NCI-H1930 (cell line): ENCODE measurements around the gene DKK1.
"Not testable (repeated sequence)": the region's sequence is repeated elsewhere in the genome, so short reads cannot be mapped to it uniquely, and the experiment has no call there.

Source experiments
- DNase-seq, 2 experiments: peaks; one replicate each; lab custom pipeline; 2025; lab: John Stamatoyannopoulos, UW

Gene DKK1

DNA sequence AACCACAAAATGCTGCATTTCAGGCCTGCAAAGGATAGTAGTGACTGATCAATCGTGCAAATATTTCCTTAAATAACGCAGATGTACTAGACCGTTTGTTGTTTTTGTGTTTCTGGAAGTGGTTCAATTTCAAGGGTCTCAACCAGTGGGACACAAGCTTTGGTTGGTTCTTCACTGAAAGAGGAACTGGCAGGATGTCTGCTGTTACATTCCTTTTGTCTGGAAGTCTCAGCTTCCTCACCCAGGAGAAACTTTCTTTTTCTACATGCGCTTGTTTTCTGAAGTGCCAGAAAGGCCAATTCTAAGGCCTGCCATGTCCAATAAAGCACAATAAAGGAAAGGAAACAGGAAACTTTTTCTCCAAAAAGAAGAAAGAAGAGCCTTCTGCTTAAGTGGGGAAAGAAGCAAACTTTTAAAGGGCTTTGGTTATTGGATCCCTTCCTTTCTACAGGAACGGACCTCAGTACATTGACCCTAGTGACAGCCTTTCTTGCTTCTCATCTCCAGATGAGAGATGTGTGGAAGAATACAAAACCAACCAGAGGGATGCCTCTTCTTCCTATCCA is 4.1 kb downstream of the DKK1 start:
- no peak for DNase-seq

DNA sequence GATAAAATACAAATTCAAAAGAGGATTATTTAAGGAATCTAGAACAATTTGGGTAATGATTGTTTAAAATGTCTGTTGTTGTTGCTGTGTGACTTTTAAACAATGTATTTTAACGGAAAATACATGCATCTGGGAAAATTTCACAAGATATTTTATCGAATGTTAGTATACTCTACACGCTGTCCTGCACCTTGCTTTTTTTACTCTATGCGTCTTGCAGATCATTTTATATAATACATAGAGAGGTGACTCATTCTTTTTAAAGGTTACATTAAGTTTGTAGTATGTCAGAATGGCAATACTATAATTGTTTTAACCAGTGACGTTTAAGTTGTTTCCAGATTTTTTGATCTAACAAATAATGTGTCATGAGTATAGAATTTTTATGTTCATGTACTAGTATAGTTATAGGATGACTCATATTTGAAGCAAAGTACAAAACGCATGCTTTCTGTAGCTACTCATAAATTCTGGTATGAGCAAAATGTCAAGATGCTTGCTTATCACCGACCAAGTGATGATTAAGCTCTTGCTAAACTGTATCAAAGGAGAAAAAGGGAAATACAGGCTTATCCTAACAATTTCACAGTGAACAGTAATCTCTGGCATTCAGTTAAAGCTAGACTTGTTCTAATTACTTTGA is 4.9 kb downstream of the DKK1 start:
- no peak for DNase-seq

DNA sequence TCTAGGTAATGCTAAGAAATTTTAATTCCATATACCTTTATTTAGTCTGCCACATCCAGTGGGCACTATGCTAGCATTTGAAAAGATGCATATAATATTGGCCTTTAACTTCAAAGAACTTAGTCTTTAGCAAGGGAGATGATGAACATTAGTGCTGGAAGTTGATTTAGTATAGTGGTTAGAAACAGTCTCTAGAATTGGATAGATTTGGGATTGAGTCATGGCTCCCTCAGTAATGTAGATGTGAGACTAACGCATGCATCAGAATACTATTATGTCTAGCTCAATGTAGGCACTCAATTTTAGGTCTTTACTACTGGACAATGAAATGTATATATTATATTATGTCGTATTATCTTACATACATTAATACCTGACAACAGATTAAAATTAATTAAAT is 5.8 kb downstream of the DKK1 start:
- DNase-seq, result no peak

DNA sequence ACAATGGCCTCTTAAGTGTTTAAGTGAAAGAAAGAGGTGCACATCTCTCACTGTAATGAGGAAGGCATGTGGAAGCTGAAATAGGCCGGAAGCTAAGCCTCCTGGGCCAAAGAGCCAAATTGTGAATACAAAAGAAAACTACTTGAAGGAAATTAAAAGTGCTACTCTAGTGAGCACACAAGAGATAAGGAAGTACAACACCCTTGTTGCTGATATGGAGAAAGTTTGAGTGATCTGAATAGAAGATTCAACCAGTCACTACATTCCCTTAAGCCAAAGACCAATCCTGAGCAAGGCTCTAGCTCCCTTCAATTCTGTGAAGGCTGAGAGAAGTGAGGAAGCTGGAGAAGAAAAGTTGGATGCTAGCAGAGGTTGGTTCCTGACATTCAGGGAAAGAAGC is 8.2 kb downstream of the DKK1 start:
- DNase-seq, result no peak

GRCh38 chr10:52322936-52323335 is 8.9 kb downstream of the DKK1 start:
- DNase-seq, result no peak

- no peak for DNase-seq
Measured at GRCh38 chr10:52326382-52326781, 12.3 kb downstream of the DKK1 start.

- no peak for DNase-seq
Measured at GRCh38 chr10:52331638-52332364, 17.7 kb downstream of the DKK1 start.

DNA sequence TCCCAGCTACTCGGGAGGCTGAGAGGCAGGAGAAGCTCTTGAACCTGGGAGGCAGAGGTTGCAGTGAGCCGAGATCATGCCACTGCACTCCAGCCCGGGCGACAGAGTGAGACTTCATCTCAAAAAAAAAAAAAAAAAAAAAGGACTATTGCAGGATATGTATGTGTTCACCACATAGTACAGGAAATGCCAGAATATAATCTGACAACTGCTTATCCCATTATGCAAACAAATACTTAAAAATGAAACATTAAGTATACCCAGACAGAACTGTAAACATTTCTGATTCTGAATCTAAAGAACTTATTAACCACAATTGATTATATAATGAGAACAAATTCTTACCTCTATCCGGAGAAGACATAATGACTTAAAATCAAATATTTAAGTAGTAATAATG is 18.7 kb downstream of the DKK1 start:
- no peak for DNase-seq

DNA sequence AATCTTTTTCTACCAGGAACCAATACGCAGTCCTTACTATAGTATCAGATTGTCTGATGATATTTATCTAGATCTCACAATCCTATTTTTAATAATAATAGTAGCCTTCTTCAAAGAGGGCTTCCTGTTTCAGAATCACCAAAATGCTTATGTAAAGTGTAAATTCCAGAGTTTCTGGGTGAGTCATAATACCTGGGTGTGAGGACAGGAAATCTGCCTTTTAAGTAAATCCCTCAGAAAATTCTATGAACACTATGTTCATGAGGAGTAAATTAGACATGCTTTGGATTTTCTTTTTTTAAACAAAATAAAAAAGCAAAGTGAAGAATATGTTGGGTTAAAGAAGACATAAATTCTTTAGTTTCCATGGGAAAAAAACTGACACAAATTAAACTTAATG is 20.5 kb downstream of the DKK1 start:
- no peak for DNase-seq

DNA sequence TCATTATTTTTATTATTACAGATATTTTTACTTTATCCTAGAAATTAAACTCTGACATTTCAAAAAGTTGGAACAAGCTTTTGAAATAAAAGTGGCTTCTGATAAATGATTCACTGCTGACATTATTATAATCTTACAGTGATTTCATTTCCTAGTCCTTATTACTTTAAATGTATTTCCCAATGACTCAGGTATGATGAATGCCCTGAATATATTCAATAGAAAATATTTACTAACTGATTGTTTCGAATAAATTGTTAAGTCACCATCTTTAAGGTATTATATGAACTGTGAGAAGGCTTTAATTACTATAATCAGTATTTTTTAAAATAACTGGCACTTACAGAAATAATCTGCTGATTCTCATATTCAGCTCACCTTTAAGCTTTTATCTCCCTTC is 21.6 kb downstream of the DKK1 start:
- DNase-seq, result no peak

DNA sequence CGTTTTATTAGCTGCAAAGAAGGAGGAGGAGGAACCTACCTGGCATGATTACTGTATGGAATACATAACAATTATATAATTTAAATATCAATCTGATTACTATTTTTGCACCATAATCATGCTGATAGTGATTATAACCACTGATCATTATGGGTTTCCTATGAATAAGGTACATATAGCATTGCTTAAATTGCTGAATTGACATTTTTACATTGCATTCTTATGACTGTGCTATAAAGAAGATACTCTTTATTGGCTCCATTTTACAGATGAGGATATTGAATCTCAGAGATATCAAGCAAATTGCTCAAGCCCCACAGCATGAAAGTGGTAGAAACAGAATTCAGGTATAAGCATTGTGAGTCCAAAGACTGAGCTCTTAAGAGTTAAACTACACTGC is 23.1 kb downstream of the DKK1 start:
- DNase-seq, result no peak

- no peak for DNase-seq
Measured at GRCh38 chr10:52343439-52343838, 29.4 kb downstream of the DKK1 start.

GRCh38 chr10:52346394-52347326 is 32.6 kb downstream of the DKK1 start:
- no peak for DNase-seq

- no peak for DNase-seq
Measured at GRCh38 chr10:52347327-52347667, 33.2 kb downstream of the DKK1 start.

GRCh38 chr10:52348037-52348564 is 34.0 kb downstream of the DKK1 start:
- no peak for DNase-seq

DNA sequence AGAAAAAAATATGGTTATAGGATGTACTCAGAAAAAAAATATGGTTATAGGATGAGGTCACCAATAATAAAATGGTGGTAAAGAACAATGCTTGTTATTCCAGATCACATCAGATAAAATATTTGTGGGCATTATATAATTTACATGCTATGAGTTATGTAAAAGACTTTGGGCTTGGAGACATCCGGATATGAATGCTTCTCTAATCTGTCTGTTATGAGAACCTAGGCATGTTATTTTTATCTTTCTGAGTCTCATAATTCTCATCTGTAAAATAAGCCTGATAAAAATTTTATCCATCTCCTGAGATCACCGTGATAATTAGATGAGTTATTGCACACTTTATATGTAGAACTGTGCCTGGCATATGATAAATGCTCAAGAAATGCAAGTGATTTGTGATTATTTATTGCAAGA is 37.8 kb downstream of the DKK1 start:
- no peak for DNase-seq

DNA sequence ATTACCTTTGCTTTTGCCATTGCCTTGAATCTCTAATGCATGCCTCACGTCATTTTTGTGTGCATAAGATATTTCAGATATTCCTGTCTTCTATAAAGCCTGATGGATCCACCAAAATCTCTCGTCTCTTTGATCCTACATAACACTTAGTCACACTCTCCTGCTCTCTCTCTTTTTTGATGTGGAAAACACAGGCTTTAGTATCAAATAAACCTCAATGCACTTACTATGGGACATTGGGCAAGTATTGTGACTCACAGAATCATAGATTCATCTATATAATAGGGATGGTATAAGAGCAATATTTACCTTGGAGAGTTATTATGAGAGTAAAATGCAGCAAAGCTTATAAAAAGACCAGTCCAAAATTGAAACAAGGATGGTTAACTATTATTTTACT is 39.1 kb downstream of the DKK1 start:
- no peak for DNase-seq

DNA sequence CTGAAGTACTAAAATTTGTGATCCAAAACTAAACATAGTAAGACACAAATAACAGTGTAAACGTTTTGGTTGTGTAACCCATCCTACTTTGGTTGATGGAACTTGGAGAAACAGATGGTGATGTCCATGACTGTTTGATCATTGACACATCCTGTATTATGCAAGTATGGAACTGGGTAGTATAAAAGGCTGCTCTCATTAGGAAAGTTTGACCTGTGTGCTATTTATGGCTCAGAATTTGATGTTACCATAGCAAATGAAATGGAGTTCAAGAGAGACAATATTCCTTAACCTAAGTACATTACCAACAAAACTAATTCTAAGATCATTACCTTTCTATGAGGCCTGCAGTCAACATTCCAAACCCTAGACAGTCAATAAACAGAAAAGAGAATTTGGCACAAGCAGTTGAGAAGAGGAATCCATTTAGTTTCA is 39.9 kb downstream of the DKK1 start:
- DNase-seq, result no peak

DNA sequence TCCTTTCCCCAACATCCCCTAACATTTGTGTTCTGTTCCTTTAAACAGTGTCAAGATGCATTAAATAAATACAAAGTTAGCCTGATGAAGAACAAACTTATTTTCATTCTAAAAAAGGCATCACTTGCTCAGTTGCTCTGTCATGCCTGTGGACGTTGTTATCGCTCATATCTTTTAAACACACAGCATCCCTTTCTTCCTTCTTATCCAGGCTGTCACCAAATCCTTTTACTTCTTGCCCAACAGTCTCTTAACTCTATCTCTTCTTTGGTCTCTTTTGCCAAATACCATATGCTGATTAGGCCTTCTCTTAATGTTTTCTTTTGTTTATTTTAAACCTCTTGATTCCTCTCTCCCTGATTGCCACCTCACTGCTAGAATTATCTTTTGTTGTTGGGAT is 43.9 kb downstream of the DKK1 start:
- DNase-seq, result no peak

DNA sequence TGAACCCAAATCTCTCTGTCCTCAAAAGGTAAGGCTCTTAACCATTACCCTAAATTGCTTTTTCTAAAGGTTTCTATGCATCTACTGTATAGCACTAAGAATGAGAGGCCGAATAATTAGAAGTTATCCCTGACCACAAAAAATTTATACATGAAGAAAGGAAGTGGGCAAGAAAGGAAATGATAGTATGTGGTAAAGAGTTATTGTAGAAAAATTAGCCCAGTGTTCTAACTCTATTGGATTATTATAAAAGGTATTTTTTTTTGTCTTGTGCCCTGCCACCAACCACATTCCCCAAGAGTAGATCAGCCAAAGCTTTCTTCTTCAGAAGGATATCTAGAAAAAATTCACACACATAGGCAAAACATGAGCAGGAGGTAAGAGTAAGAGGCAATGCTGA is 45.4 kb downstream of the DKK1 start:
- DNase-seq, result no peak

DNA sequence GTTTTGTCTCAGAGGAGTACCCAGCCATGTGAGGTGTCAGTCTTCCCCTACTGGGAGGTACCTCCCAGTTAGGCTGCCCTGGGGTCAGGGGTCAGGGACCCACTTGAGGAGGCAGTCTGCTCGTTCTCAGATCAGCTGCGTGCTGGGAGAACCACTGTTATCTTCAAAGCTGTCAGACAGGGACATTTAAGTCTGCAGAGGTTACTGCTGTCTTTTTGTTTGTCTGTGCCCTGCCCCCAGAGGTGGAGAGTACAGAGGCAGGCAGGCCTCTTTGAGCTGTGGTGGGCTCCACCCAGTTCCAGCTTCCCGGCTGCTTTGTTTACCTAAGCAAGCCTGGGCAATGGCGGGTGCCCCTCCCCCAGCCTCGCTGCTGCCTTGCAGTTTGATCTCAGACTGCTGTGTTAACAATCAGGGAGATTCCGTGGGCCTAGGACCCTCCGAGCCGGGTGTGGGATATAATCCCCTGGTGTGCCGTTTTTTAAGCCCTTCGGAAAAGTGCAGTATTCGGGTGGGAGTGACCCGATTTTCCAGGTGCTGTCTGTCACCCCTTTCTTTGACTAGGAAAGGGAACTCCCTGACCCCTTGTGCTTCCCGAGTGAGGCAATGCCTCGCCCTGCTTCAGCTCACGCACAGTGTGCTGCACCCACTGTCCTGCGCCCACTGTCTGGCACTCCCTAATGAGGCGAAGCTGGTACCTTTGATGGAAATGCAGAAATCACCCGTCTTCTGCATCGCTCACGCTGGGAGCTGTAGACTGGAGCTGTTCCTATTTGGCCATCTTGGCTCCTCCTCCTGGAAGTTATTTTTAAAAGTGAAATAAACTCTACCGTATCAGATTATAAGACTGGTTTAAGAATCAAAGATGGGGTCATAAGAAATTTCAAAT is 51.7 kb downstream of the DKK1 start:
- not testable (repeated sequence) for DNase-seq
